K562 (cell line): ENCODE data around the gene ZNRD2. TPM values are rescaled to one million over a fixed set of nuclear protein-coding genes. Genes with fewer than 3 reads are reported as not detected.

ENCODE experiments used
- ATAC-seq: fragments of 200-7000 bp; cut with Tn5 transposase; 3 replicates; pipeline ENCODE4 v1.9.1; 2020; ENCODE audit warnings: moderate library complexity
- BruUV-seq: library from RNA; stranded (reverse); fragments of 400-500 nt; replicated peaks from 2 replicates; lab custom pipeline; 2021; lab: Mats Ljungman, UMichigan
- CTCF ChIA-PET: fragments of 300-600 bp; formaldehyde crosslinking; extraction: SDS; loops from one replicate; lab custom pipeline; 2021; ENCODE audit warnings: low intra/inter-chr PET ratio; lab: Yijun Ruan, JAX
- POLR2A ChIA-PET: fragments of 300-600, 350-650 bp; sonication (Branson Sonifier 250); formaldehyde crosslinking; extraction: SDS; loops from one replicate; lab custom pipeline; 2021; ENCODE audit warnings: antibody characterized with exemption, inconsistent platforms; lab: Yijun Ruan, JAX
- DNase-seq, 4 experiments: peaks; one replicate each; pipeline versions ENCODE4 v3.0.0 to v3.0.0-alpha.2; 2011 to 2018; ENCODE audit warnings: low spot score in 3 of 4, mixed read lengths in 3 of 4; ENCODE audit errors: extremely low read depth in 1 of 4
- FAIRE-seq: peaks from 2 replicates; lab custom pipeline; 2011; peaks lifted over from hg19 to GRCh38; lab: Jason Lieb, UNC
- H2AFZ ChIP-seq: 2 replicates; pipeline ENCODE4 v1.6.0; 2011; ENCODE audit warnings: low read depth, low read length, control low read depth, inconsistent platforms
- H3K27ac ChIP-seq: fragments of 200-600 bp; 3 replicates; pipeline ENCODE4 v1.8.0; 2011; ENCODE audit warnings: low read depth, mild to moderate bottlenecking, control low read depth, inconsistent platforms, low read length, moderate library complexity, mixed read lengths; ENCODE audit errors: extremely low read depth
- H3K27me3 ChIP-seq, 2 experiments: fragments of 300-600 bp in 1 of 2; 2 replicates in 1 of 2; 3 replicates in 1 of 2; pipeline versions ENCODE4 v1.6.0 to v1.8.0; 2011; ENCODE audit warnings: inconsistent platforms in 2 of 2, low read length in 2 of 2, mild to moderate bottlenecking in 1 of 2, mixed read lengths in 1 of 2, moderate library complexity in 1 of 2; ENCODE audit not compliant: control insufficient read depth in 2 of 2, insufficient read depth in 2 of 2
- H3K36me3 ChIP-seq: fragments of 300-600 bp; 3 replicates; pipeline ENCODE4 v1.8.0; 2011; ENCODE audit warnings: mild to moderate bottlenecking, low read length, inconsistent platforms; ENCODE audit not compliant: control insufficient read depth, insufficient read depth
- H3K4me1 ChIP-seq, 2 experiments: fragments of 200-600 bp in 1 of 2; replicated peaks in 1 of 2; 2 replicates in 1 of 2; 3 replicates in 1 of 2; pipeline versions ENCODE4 v1.5.1 to v1.8.0; 2011; ENCODE audit warnings: inconsistent platforms in 2 of 2, low read length in 2 of 2, mild to moderate bottlenecking in 1 of 2, mixed read lengths in 1 of 2, moderate library complexity in 1 of 2; ENCODE audit not compliant: control insufficient read depth in 2 of 2, insufficient read depth in 2 of 2
- H3K4me2 ChIP-seq: 2 replicates; pipeline ENCODE4 v1.6.1; 2011; ENCODE audit warnings: low read length, control low read depth, inconsistent platforms, mixed read lengths; ENCODE audit not compliant: insufficient read depth
- H3K4me3 ChIP-seq: fragments of 200-600 bp; sonication (generic), shearing (Covaris generic); 2 replicates; pipeline ENCODE4 v1.5.1; 2016; ENCODE audit warnings: control low read depth, inconsistent platforms
- H3K79me2 ChIP-seq: fragments of 200-600 bp; 3 replicates; pipeline ENCODE4 v1.8.0; 2011; ENCODE audit warnings: low read length, inconsistent platforms; ENCODE audit not compliant: control insufficient read depth, insufficient read depth
- H3K9ac ChIP-seq, 2 experiments: 2 replicates each; pipeline versions ENCODE4 v1.6.0 to v1.6.1; 2011; ENCODE audit warnings: low read depth in 2 of 2, low read length in 2 of 2, control low read depth in 1 of 2, inconsistent platforms in 1 of 2, mild to moderate bottlenecking in 1 of 2, mixed read lengths in 1 of 2; ENCODE audit not compliant: insufficient read depth in 1 of 2
- H3K9me1 ChIP-seq: one replicate; pipeline ENCODE4 v1.6.0; 2011; ENCODE audit warnings: inconsistent platforms, mild to moderate bottlenecking, low read length, moderate library complexity; ENCODE audit not compliant: control insufficient read depth, insufficient read depth
- H3K9me3 ChIP-seq: replicated peaks from 2 replicates; pipeline ENCODE4 v1.5.1; 2011; ENCODE audit warnings: low read depth, low read length, inconsistent platforms; ENCODE audit not compliant: control insufficient read depth, insufficient read depth
- H4K20me1 ChIP-seq: replicated peaks from 2 replicates; pipeline ENCODE4 v1.6.1; 2011; ENCODE audit warnings: low read length, inconsistent platforms, mixed read lengths; ENCODE audit not compliant: control insufficient read depth, insufficient read depth
- FIP1L1 ChIP-seq: fragments of 200-400 bp; formaldehyde crosslinking; IDR thresholded peaks from 2 replicates; pipeline ENCODE4 v1.6.1; 2018; ENCODE audit warnings: mild to moderate bottlenecking, low read depth, low read length; ENCODE audit not compliant: poor library complexity, severe bottlenecking
- NONO ChIP-seq, 2 experiments: fragments of 200-400 bp in 1 of 2; fragments of 450-650 bp in 1 of 2; formaldehyde crosslinking in 1 of 2; IDR thresholded peaks; 2 replicates each; pipeline ENCODE4 v1.6.1; 2017; ENCODE audit warnings: low read depth in 2 of 2, mild to moderate bottlenecking in 2 of 2, moderate library complexity in 2 of 2, low read length in 1 of 2
- NRF1 ChIP-seq, 2 experiments: fragments of 450-650 bp; IDR thresholded peaks in 1 of 2; conservative IDR thresholded peaks in 1 of 2; 2 replicates each; pipeline ENCODE4 v1.6.1; 2014; ENCODE audit warnings: mild to moderate bottlenecking in 2 of 2
- RBBP5 ChIP-seq: fragments of 200-600 bp; sonication (generic); IDR thresholded peaks from 2 replicates; pipeline ENCODE4 v1.6.1; 2012; ENCODE audit warnings: borderline replicate concordance, mild to moderate bottlenecking, low read length, control low read depth, inconsistent platforms; ENCODE audit not compliant: insufficient read depth, poor library complexity, severe bottlenecking
- WGBS: fragments of 100-300 bp; shearing (Covaris generic); methylation state at CpG from one replicate; pipeline ENCODE4 v1.1.6; 2016; ENCODE audit warnings: low coverage, mixed read lengths; ENCODE audit not compliant: insufficient coverage; ENCODE audit errors: missing lambda C conversion rate; 5-methylcytosine and 5-hydroxymethylcytosine counted together
- in situ Hi-C: fragments of 300-500 bp; cut with MboI; formaldehyde crosslinking; loops from 4 replicates; pipeline ENCODE4 v1.15.0; 2018; ENCODE audit warnings: inconsistent platforms, mixed read lengths
- intact Hi-C: fragments of 100-400 bp; cut with micrococcal nuclease; formaldehyde crosslinking; loops from 2 replicates; pipeline ENCODE4 v1.14.2; 2022
- polyA plus RNA-seq, 8 experiments: library from polyadenylated mRNA; depleted of rRNA in 4 of 8; stranded (reverse) in 5 of 8; unstranded in 3 of 8; fragments of >200 nt; fragmentation: Nextera tagmentation in 2 of 8; fragmentation: Illumina TruSeq in 1 of 8; extraction: Ambion mirVana in 2 of 8; extraction: Trizol in 1 of 8; gene quantifications; 2 replicates each; pipeline versions ENCODE4 v1.2.1 to v1.2.3, GENCODE V29; 2011 to 2014; ENCODE audit warnings: inconsistent platforms in 1 of 8, missing spikeins in 1 of 8
- total RNA-seq, 7 experiments: library from RNA; depleted of rRNA in 6 of 7; stranded (reverse); fragments of >200 nt in 6 of 7; fragmentation: Illumina TruSeq in 2 of 7; extraction: Trizol in 2 of 7; gene quantifications; 2 replicates each; pipeline versions ENCODE4 v1.2.1 to v1.2.3, GENCODE V29; 2011 to 2021; ENCODE audit warnings: low replicate concordance in 1 of 7

The ZNRD2 gene
- total and polyA plus RNA-seq, 9 of the 15 experiments (the other 6 are each of a cell fraction or from before 2014, with no cell fraction given) = 13.4 to 129 (median 60.4) TPM

GRCh38 chr11:65554057-65554818 is 16.0 kb upstream of the ZNRD2 start:
- ChIA-PET POLR2A (interaction anchor here (0.5 to 1.5 kb wide), 5 partner anchors 14 to 131 kb away, joined by 3 to 8 read pairs (median 3); partner anchors contain the start of gene NEAT1), CTCF (no interaction called here)
- intact Hi-C loops = no loop called here
- 0 out of 4 replicates have a peak, but pooled peaks of 1 of the 2 experiments have one; percentile 5 for TF ChIP-seq NRF1 (conservative IDR thresholded peaks at IDR 0.05 in 1 of 2, IDR thresholded peaks at IDR 0.05 in 1 of 2)
- TF ChIP-seq FIP1L1 = peak; percentile 33
- TF ChIP-seq NONO (IDR thresholded peaks at IDR 0.05; ENCODE audit: low read depth in 2 of 2, low read length in 1 of 2) = no peak
- peak; percentile 48 for TF ChIP-seq RBBP5
- 83% methylated on average over 18 of the region's 27 CpGs for WGBS
- Histone ChIP-seq H4K20me1 (0 out of 2 replicates have a peak, but pooled peaks cover 8% of the 10 kb centered on the region), H3K9me3 (no peaks in the 10 kb centered on the region), H3K9me1 (no peaks in the 10 kb centered on the region), H3K4me1 (peaks cover 60 to 85% of the 10 kb centered on the region in 2 experiments), H2AFZ (peak overlapping the region; percentile 71), H3K4me2 (peak overlapping the region; percentile 72), H3K27me3 (no peaks in the 10 kb centered on the region), H3K79me2 (no peaks in the 10 kb centered on the region), H3K4me3 (peak overlapping the region; percentile 40), H3K36me3 (no peaks in the 10 kb centered on the region), H3K27ac (peak overlapping the region; percentile 65; the same call in 2 of the 3 replicates), H3K9ac (peak overlapping the region in 1 of 2 experiments; percentile 88; a peak in 2 of 4 replicates)
- FAIRE-seq (no peak), DNase-seq (no peak), ATAC-seq (no peak)
- in situ Hi-C loops = no loop called here
- no TSS peak for BruUV-seq
